GM21390 (cell line): Measurements from ENCODE around the gene SYTL2.

Experiments used
- ATAC-seq: cut with Tn5 transposase; IDR thresholded peaks from one replicate; pipeline ENCODE4 v1.9.1; 2021; ENCODE audit not compliant: unreplicated experiment

The SYTL2 gene

DNA sequence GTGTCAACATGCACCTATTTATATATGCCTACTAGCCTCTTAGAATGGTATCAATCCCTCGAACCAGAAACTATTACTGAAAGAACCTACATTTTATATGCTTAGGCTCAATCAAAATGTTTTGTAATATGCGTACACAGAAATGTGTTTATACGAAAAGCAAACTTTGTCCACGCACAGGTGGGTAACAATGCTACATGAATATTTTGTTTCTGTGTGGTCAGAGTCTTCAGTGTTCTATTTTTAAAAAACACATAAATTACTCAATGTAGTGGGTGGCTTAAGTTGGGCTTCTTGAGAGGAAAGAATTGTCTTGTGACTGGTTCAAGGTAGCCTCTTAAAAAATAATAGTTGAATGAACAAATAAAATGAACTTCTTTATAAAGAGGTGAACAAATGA is 46.1 kb downstream of the SYTL2 start:
- ATAC-seq: no peak

DNA sequence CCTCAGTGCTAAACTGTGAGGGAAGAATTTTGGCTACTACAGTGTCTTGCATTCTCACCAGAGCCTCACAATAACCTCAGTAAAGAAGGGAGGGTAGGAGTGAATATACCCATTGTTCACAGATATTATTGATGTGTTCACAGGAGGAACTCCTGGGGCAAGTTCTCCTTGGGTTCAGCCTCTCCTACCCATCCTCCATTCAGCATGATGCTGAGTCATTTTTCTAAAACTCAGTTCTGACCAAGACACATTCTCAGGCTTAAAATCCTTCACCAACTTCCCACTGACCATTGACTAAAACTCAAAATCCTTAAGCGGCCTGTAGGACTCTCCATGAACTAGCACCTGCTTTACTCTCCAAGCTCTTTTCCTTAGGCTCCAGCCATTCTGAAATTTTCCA is 48.7 kb downstream of the SYTL2 start:
- ATAC-seq: no peak

DNA sequence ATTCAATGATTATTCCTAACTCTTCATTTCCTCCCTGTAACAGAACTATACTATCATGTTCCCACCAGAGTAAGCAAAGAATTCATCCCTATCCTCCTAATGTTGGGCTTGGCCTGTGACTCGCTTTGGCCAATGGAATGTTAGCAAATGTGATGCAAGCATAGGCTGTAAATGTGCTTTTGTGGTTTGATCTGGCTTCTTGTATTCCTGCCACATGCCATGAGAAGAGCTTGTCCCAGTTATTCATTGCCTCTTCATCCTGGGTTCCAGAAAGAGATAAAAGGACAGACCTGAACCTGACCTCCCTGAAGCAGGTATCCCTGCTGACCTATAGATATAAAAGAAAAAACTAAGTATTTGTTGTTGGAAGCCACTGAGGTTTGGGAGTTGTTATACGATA is 51.0 kb downstream of the SYTL2 start:
- no peak for ATAC-seq

DNA sequence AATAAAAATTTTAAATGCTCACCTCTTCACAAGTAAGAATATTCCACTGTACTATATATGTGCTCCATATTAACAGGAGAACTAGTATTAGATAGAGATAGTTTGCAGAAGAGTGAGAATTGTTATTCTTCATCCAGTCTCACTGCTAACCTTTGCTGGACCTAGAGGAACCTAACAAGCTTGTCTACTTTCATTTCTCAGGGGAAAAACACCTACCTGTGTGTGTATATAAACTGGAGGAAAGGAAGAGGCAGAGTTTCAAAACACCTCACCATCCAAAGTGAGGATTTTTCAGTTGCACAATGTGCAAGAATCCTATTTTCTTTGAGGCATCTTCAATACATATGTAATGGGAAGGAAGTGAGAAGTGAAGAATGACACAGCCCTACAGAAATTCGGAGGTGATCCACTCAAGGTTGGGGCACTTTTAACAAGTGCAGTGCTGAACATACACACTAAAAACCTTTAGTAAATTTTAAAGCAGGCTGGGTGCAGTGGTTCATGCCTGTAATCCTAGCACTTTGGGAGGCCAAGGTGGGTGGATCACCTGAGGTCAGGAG is 52.4 kb downstream of the SYTL2 start:
- no peak for ATAC-seq

DNA sequence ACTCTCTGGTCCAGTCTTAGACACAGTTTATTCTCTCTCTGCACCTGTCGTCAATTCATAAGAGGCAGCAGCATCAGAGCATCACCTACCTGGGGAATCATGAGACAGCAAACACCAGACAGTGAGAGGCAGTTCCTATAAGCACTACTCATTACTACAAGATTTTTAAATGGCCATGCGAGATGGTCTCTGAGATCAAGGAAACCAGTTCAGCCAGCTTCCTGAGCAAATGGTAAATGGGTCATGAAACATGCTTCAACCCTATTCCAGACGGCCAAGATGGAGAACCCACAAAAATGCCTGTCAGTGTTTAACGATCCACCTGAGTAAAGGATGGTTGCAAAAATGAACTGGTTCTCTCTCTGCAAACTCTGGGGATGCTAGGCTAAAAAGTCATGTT is 52.9 kb downstream of the SYTL2 start:
- no peak for ATAC-seq

DNA sequence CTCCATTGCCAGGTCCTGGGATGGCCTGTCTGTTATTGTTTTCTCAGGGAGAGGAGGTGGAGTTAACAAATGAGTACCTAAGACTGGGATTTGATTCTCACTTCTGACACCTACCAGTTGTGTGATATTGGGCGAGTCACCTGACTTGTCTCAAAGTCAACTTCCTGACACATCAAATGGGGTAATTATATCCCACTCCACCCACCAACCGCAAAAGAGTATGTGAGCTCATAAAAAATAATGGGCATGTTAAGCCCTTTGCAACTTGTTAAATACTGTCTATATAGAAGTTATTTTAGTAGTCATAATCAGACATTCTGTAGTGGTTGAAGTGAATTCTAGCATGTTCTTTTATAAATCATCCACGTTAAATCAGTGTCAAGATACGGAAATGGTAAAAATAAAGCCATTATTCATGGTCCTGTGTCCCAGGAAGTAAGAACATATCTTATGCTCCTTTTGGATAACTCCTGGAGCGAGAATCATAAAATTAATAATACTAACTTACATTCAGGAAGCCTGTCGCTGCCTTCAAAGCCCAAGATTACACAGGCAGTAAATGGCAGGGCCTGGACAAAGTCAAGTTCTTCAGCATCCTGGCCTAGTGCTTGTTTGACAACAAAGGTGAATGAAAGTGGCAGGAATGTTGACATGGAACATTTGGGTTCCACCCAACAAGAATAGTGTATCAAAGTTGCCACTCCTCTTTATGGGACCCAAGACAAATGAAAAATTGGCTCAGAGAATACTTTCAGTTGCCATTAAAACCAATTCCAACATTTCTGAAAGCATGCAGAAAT is 54.3 kb downstream of the SYTL2 start:
- ATAC-seq: no peak

DNA sequence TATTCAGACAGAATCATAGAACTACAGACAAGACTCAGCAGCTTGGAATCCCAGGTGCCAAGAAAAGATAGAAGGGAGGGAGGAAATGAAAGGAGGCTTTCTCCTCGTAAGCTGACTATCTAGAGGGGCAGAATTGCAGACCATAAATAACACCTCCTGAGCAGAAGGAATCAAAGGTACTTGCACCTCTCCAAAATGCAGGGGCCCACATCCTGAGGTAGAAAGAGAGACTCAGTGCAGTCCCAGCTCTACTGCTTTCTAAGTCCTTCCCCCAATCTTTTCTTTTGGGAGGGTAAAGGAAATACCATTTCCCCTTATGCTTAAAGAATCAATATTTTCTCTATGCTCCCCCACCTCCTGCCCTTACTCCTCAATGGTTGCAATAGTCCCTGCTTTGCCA is 55.2 kb downstream of the SYTL2 start:
- no peak for ATAC-seq

DNA sequence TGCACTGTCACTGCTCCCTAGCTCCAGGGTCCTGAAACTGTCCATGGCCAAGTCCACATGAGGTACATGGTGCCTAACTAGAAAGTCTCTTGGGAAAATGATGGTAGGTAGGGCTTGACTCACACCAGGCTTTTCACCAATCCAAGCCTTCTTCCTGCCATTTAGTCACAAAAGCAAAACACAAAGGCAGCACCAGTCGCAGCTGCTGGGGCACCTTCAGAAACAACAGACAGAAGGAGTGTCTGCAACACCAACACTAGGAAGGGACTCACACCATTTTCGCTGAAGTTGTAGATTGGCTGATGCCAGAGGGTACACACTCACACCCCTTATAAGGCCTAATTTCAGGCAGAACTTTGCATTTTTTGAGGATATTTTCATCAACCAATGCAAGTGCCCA is 55.7 kb downstream of the SYTL2 start:
- ATAC-seq: no peak

DNA sequence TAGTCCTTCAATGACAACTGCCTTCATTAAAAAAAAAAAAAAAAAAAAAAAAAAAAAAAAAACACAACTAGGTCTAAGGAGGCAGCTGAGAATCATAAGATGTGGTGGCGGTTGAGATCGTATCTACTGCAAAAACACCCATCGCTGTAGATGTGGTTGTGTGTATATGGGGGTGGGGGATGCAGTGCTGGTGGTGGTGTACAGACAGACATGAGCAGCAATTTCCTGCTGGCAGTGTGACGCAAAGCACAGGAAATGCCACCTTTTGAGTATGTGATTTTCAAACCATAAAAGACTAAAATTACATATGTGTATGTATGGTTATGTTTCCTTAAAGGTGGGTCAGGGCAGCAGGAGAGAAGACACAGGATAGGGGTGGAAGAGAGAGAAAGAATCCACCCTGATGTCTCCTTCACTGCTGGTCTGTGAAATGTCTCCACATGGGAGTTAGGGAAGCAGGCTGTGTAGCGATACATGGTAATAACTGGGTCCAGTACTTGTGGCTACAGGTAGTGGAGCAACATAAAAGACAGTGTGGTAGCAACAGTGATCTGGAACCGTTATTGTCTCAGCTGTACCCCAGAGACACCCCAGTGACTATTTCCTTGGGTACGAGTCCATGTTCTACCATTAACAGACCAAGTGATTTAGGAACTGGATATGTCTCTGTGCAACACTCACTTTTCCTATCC is 57.9 kb downstream of the SYTL2 start:
- ATAC-seq: no peak

DNA sequence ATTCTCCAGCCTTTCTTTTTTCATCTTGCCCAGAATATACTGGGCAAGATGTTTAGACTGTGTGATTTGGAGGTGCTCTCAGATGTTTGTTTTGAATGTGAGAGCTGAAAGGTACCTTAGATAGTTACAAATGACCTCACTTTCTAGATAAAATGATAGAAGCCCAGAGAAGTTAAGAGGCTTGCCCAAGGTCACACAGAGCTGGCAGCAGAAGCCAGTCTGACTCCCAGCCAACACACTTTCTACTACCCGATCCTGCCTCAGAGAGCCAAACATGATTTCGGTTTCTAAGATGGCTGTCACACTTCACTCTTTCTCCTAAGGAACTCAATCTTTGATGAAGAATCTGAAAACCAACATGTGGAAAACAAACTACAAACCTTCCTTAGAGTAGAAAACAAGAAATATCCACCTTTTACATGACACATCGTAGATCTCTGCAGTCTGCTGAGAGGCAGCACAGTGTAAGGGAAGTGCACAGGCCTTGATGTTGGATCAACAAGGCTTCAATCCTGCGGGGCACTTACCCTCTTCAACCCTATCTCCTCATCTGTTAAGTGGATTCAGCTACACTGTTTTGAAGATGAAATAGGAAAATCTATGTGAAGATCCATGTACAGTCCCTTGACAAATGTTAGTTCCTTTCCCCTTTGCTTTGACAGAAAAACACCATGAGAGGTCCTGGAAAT is 58.6 kb downstream of the SYTL2 start:
- no peak for ATAC-seq

DNA sequence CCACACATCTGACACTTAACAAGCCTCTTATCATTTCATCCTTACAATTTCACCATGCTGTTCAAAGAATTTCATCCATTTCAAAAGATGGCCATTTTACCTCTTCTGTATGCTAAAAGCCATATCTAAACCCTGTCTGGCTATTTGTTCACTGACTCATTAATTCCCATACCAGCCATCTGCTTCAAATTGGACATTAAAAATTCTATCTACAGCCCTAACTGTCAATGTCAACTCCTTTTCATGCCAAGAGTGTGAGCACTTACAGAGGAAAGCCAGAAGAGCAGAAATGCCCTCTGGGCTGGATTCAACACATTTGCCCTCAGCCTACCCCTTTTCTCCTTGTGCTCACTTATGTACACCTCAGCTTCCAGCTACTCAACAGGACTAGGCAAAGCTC is 59.2 kb downstream of the SYTL2 start:
- ATAC-seq: no peak

DNA sequence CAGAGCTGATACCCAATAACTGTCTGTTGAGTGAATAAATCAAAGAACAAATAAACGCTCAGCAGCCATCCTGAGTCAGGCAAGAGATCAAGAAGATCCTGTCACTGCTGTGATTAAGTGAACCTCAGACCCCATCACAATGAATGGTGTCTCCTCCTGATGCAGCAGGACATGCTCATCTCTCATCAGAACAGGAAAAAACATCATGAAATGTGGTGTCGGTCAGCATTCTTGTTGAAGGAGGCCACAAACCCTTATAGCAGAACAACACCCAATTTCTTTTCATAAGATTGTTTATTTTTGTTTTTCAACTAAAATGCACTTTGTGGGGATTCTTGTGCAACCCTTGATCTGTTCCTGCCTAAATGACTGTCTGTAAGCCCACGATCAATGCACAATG is 60.3 kb downstream of the SYTL2 start:
- no peak for ATAC-seq

DNA sequence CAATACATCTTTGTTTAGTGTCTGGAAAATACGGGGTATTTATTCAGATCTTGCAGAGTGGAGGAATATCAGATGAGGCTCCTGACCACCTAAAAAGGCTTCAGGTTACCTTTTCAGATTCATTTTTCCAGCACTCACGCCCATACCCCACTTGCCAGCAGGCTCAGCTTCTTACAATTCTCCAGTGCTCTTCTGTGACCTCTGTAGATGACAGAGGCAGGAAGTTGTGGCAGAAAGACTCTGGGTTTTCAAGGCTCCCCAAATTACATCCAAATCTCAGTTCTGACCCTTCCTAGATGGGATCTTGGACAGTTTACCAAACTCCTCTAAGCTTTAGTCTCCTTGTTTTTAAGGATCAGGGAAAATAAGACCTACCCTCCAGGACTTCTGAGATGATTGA is 61.1 kb downstream of the SYTL2 start:
- ATAC-seq: no peak

DNA sequence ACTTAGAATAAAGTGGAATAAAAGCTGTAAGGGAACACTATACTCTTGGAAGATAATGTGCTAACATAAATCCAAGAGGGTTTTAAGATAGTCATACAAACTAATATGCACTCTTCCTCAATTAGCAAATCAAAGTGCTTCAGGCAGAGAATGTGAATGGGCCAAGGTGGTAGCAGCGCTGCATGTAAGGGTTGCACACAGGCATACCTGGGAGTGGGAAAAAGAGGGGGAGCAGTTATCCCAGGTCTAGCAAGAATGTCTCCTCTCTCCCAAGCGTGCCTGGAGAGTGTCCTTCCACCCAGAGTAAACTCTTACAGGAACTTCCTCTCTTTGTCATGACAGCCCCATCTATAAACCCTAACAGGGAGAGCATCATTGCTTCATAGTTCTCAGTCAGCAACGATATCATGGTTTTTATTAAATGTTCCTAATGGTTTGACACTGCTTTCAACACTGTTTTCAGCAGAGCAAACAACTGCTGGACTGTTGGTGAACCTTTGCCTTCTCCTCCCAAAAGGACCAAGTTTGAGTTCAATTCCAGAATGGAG is 61.6 kb downstream of the SYTL2 start:
- no peak for ATAC-seq

DNA sequence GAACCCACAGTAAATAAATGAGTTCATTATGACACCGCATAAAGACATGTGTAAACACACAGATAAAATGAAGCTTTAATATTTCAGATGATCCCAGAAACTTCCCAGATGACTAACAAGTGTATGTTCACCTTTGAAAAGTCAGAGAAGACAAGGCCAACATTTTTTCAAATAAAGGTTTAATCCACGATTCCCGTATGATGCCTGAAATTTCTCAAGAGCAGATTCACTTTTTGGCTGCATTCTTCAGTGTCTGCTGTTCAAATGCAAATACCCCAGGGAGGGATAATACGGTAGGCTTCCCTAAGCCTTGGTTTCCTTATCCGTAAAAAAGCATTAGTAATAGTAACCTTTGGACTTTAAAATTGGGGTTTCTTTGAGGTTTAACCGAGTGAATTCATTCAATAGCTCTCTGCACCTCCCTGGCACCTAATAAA is 62.5 kb downstream of the SYTL2 start:
- no peak for ATAC-seq

DNA sequence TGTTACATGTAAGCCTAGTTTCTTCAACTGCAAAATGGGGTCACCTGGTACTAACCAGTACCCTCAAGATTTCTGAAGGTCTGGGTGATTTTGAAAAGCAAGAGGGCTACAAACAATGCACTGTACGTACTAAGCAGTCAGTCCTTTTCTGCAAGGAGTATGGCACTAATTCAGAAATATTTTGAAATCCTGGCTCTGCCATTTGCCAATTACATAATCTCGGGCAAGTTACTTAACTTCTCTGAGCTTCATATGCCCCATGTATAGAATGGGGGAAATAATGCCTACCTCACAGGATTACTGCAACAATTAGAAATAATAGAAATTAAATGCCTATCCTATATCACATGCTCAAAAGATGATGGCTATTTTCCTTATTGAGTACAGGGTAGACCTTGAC is 64.3 kb downstream of the SYTL2 start:
- no peak for ATAC-seq

DNA sequence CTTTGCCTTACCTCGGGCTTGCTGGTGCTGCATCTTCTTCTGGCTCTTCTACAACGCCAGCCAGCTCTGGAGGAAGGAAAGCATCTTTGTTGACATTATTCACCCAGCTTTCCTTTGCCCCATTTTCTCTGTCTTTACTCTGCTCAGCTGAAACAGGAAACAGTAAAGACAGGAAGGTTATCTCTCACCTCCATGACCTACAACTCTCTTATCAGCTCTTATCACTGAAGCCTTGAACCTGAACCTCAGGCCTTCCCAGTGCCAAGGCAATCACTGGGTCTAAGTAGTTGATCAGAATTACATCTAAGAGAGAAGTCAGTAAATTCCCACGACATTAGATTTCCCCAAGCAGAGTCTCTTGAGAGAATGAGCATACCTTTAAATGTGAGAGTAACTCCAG is 65.3 kb downstream of the SYTL2 start:
- no peak for ATAC-seq

DNA sequence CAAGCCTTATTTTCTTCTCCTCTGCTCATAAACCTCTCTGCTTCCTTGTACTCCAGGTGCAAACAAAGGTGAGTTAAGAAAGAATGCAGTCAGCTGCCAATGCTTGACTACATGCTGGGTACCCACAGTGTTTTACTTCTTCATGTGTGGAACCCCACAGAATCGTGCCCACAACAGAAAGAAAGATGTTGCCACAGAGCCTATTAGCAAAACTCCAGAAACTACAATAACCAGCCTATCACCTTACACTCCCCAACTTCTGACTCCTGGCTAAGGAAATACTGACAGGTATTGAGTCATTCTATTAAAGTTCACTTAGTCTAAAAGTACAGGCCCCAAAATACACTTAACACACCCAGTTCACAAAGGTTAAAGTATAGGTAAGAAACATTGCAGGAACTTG is 68.1 kb downstream of the SYTL2 start:
- no peak for ATAC-seq

DNA sequence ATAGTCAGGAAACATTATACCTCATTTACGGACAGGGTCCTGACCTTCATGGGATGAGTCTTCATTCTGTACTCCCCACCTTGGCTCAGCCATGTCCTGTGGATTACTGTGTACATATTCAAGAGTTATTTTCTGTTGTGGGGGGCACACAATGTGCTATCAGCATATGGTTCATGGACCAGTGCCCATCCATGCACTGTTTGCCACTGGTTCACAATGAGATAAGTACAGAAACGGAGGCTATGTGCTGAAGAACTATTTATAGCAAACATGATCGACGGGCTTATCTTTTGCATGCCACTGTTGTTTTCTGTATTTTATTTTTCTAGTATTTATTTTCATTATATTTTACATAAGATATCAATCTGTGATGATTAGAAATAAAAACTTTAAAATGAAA is 68.6 kb downstream of the SYTL2 start:
- no peak for ATAC-seq

DNA sequence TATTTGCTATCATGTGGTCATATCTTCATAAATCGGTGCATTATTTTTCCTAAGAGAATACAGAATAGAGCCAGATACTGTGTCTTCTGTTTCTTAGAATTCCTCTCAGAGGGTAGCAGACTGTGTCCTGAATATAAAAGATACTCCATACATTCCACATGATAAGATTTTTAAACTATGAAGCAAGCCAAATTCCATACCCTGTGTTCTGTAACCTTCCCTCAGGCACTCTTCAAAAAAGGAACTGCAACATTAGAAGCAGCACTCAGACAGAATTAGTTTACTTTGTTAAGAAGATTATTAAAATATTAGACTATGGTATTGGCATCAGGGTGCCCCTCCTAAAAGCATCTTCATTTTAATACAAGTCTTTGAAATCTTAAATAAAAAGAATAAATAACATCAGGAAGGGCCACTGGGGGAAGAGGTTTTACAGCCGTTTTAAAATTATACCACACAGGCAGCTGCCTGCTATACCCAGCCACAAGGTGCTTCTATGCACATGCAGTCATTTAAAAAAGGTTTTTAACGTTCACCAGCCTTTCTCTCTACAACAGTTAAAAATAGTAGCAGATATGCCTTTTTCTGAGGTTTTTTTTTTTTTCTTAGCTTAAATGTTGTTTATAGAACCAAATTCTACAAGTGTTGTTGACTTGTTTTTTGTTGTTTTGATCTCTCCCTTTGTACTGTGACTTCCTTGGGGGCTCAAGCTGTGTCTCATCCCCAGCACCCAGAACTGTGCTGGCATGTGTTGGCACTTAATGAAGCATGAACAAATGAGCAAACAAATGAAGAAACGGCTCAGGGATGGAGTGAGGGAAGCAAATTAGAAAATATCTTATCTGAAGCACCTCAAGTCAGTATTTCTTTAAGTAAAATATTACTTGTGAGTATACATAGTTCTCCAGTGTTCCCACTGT is 70.2 kb downstream of the SYTL2 start:
- ATAC-seq: no peak
